Osteocyte (in vitro differentiated cells): ENCODE measurements around the gene SEMA3C. TPM values are rescaled to one million over a fixed set of nuclear protein-coding genes. Genes with fewer than 3 reads are reported as not detected.
"Not testable (repeated sequence)": the region's sequence is repeated elsewhere in the genome, so short reads cannot be mapped to it uniquely, and the experiment has no call there.

Source experiments
- DNase-seq: peaks from one replicate; pipeline ENCODE4 v3.0.0; 2021; ENCODE audit warnings: mixed read lengths; ENCODE audit not compliant: unreplicated experiment; ENCODE audit errors: extremely low spot score
- H3K27ac Mint-ChIP-seq: one replicate; pipeline ENCODE4 v1.8.0; 2021; ENCODE audit warnings: mild to moderate bottlenecking, mixed read lengths; ENCODE audit not compliant: unreplicated experiment
- H3K27me3 Mint-ChIP-seq: one replicate; pipeline ENCODE4 v1.8.0; 2021; ENCODE audit warnings: mixed read lengths; ENCODE audit not compliant: unreplicated experiment
- H3K36me3 Mint-ChIP-seq: one replicate; pipeline ENCODE4 v1.8.0; 2021; ENCODE audit warnings: mixed read lengths; ENCODE audit not compliant: unreplicated experiment
- H3K4me1 Mint-ChIP-seq: one replicate; pipeline ENCODE4 v1.8.0; 2021; ENCODE audit warnings: mixed read lengths; ENCODE audit not compliant: unreplicated experiment
- H3K4me3 Mint-ChIP-seq: one replicate; pipeline ENCODE4 v1.8.0; 2021; ENCODE audit warnings: mild to moderate bottlenecking, moderate library complexity, mixed read lengths; ENCODE audit not compliant: unreplicated experiment
- H3K9me3 Mint-ChIP-seq: one replicate; pipeline ENCODE4 v1.8.0; 2021; ENCODE audit warnings: mixed read lengths; ENCODE audit not compliant: unreplicated experiment
- CTCF ChIP-seq: fragments of 200-600 bp; sonication (generic); IDR thresholded peaks from 2 replicates; pipeline ENCODE4 v1.5.0; 2021; ENCODE audit warnings: antibody characterized with exemption, mild to moderate bottlenecking, moderate library complexity
- total RNA-seq: library from RNA; stranded (reverse); gene quantifications from 2 replicates; pipeline ENCODE4 v1.2.1, GENCODE V29; 2021

Gene SEMA3C
- total RNA-seq, 1 donor from 2014 or later = 74.1 TPM

GRCh38 chr7:80932536-80932935, 13.7 kb upstream of the SEMA3C start:
- Mint-ChIP-seq H3K27ac (no peak overlapping the region), H3K4me3 (no peak overlapping the region), H3K27me3 (no peaks in the 10 kb centered on the region), H3K4me1 (no peaks in the 10 kb centered on the region), H3K9me3 (no peaks in the 10 kb centered on the region), H3K36me3 (no peaks in the 10 kb centered on the region)
- no peak for DNase-seq
- TF ChIP-seq CTCF = no peak

GRCh38 chr7:80929619-80930018, 10.8 kb upstream of the SEMA3C start:
- Mint-ChIP-seq H3K36me3 (no peaks in the 10 kb centered on the region), H3K9me3 (no peaks in the 10 kb centered on the region), H3K4me1 (no peaks in the 10 kb centered on the region), H3K27ac (no peak overlapping the region), H3K27me3 (no peaks in the 10 kb centered on the region), H3K4me3 (no peak overlapping the region)
- no peak for DNase-seq
- no peak for TF ChIP-seq CTCF

- not testable (repeated sequence) for H3K4me1 Mint-ChIP-seq, H3K27ac Mint-ChIP-seq, DNase-seq, H3K4me3 Mint-ChIP-seq, H3K9me3 Mint-ChIP-seq, H3K27me3 Mint-ChIP-seq, H3K36me3 Mint-ChIP-seq
These were observed 8.1 kb upstream of the SEMA3C start for GRCh38 chr7:80926955-80927354.

- Mint-ChIP-seq H3K9me3 (no peaks in the 10 kb centered on the region), H3K4me3 (no peak overlapping the region), H3K27me3 (no peaks in the 10 kb centered on the region), H3K4me1 (peaks cover 20% of the 10 kb centered on the region), H3K27ac (no peak overlapping the region), H3K36me3 (no peaks in the 10 kb centered on the region)
- no peak for TF ChIP-seq CTCF
- DNase-seq = no peak
These were observed 5.2 kb upstream of the SEMA3C start for GRCh38 chr7:80924090-80924489.

GRCh38 chr7:80923211-80923612, 4.4 kb upstream of the SEMA3C start:
- Mint-ChIP-seq H3K9me3 (no peaks in the 10 kb centered on the region), H3K36me3 (no peaks in the 10 kb centered on the region), H3K27ac (no peak overlapping the region), H3K4me3 (no peak overlapping the region), H3K27me3 (no peaks in the 10 kb centered on the region), H3K4me1 (peaks cover 22% of the 10 kb centered on the region)
- TF ChIP-seq CTCF = no peak
- no peak for DNase-seq
